ENCODE data around the gene NT5DC3. TPM values are rescaled to one million over a fixed set of nuclear protein-coding genes. Genes with fewer than 3 reads are reported as not detected.

Gene NT5DC3
- total RNA-seq, 1 experiment from 2014 or later: 9.5 TPM

- Histone ChIP-seq H3K4me3 (ENCODE audit: low read depth, low read length) (no peak overlapping the region), H3K4me1 (no peaks in the 10 kb centered on the region), H3K27me3 (replicated peaks; ENCODE audit: control insufficient read depth, insufficient read depth, low read length) (no peaks in the 10 kb centered on the region), H3K36me3 (ENCODE audit: control insufficient read depth, insufficient read depth, low read length) (no peaks in the 10 kb centered on the region), H3K9me3 (no peaks in the 10 kb centered on the region)
- no peak for DNase-seq
- Mint-ChIP-seq H3K4me3 (ENCODE audit: unreplicated experiment) (no peak overlapping the region), H3K36me3 (ENCODE audit: insufficient read depth, unreplicated experiment) (no peaks in the 10 kb centered on the region), H3K27ac (ENCODE audit: unreplicated experiment) (no peak overlapping the region), H3K4me1 (ENCODE audit: low read depth, unreplicated experiment) (no peaks in the 10 kb centered on the region), H3K9me3 (ENCODE audit: unreplicated experiment) (no peaks in the 10 kb centered on the region), H3K27me3 (ENCODE audit: insufficient read depth, unreplicated experiment) (no peaks in the 10 kb centered on the region)
- CTCF ChIA-PET: no interaction called here
- intact Hi-C loops (cut with micrococcal nuclease; ENCODE audit: unreplicated experiment): no loop called here
- POLR2A ChIA-PET: no interaction called here
- BruUV-seq (replicated peaks): no TSS peak
- no peak for TF ChIP-seq CTCF (IDR thresholded peaks at IDR 0.05; ENCODE audit: insufficient read depth in 1 of 2, low read depth in 1 of 2, low read length in 1 of 2, severe bottlenecking in 1 of 2, unreplicated experiment in 1 of 2)
Observed at GRCh38 chr12:103758310-103759089, 82.5 kb downstream of the NT5DC3 start.

GRCh38 chr12:103757248-103757647 is 83.8 kb downstream of the NT5DC3 start:
- POLR2A ChIA-PET: no interaction called here
- Histone ChIP-seq H3K9me3 (no peaks in the 10 kb centered on the region), H3K27me3 (replicated peaks; ENCODE audit: control insufficient read depth, insufficient read depth, low read length) (no peaks in the 10 kb centered on the region), H3K36me3 (ENCODE audit: control insufficient read depth, insufficient read depth, low read length) (no peaks in the 10 kb centered on the region), H3K4me3 (ENCODE audit: low read depth, low read length) (no peak overlapping the region), H3K4me1 (no peaks in the 10 kb centered on the region)
- no peaks in the 10 kb centered on the region for H3K36me3 Mint-ChIP-seq (ENCODE audit: insufficient read depth, unreplicated experiment)
- H3K9me3 Mint-ChIP-seq (ENCODE audit: unreplicated experiment): no peaks in the 10 kb centered on the region
- no peak for TF ChIP-seq CTCF (IDR thresholded peaks at IDR 0.05; ENCODE audit: insufficient read depth in 1 of 2, low read depth in 1 of 2, low read length in 1 of 2, severe bottlenecking in 1 of 2, unreplicated experiment in 1 of 2)
- no peaks in the 10 kb centered on the region for H3K27me3 Mint-ChIP-seq (ENCODE audit: insufficient read depth, unreplicated experiment)
- H3K27ac Mint-ChIP-seq (ENCODE audit: unreplicated experiment): no peak overlapping the region
- H3K4me3 Mint-ChIP-seq (ENCODE audit: unreplicated experiment): no peak overlapping the region
- DNase-seq: no peak
- BruUV-seq (replicated peaks): no TSS peak
- intact Hi-C loops (cut with micrococcal nuclease; ENCODE audit: unreplicated experiment): no loop called here
- H3K4me1 Mint-ChIP-seq (ENCODE audit: low read depth, unreplicated experiment): no peaks in the 10 kb centered on the region
- CTCF ChIA-PET: no interaction called here

- DNase-seq: no peak
- Mint-ChIP-seq H3K27ac (ENCODE audit: unreplicated experiment) (no peak overlapping the region), H3K4me3 (ENCODE audit: unreplicated experiment) (no peak overlapping the region), H3K4me1 (ENCODE audit: low read depth, unreplicated experiment) (no peaks in the 10 kb centered on the region), H3K9me3 (ENCODE audit: unreplicated experiment) (no peaks in the 10 kb centered on the region), H3K27me3 (ENCODE audit: insufficient read depth, unreplicated experiment) (no peaks in the 10 kb centered on the region), H3K36me3 (ENCODE audit: insufficient read depth, unreplicated experiment) (no peaks in the 10 kb centered on the region)
- Histone ChIP-seq H3K27me3 (replicated peaks; ENCODE audit: control insufficient read depth, insufficient read depth, low read length) (no peaks in the 10 kb centered on the region), H3K4me1 (no peaks in the 10 kb centered on the region), H3K9me3 (no peaks in the 10 kb centered on the region), H3K36me3 (ENCODE audit: control insufficient read depth, insufficient read depth, low read length) (no peaks in the 10 kb centered on the region), H3K4me3 (ENCODE audit: low read depth, low read length) (no peak overlapping the region)
- intact Hi-C loops (cut with micrococcal nuclease; ENCODE audit: unreplicated experiment): no loop called here
- no TSS peak for BruUV-seq (replicated peaks)
- no peak for TF ChIP-seq CTCF (IDR thresholded peaks at IDR 0.05; ENCODE audit: insufficient read depth in 1 of 2, low read depth in 1 of 2, low read length in 1 of 2, severe bottlenecking in 1 of 2, unreplicated experiment in 1 of 2)
- ChIA-PET POLR2A (no interaction called here), CTCF (no interaction called here)
Observed at GRCh38 chr12:103756443-103756842, 84.6 kb downstream of the NT5DC3 start.
